AG20443 (cell line): Measurements from ENCODE around the gene CAVIN1.
"Not testable (repeated sequence)": the region's sequence is repeated elsewhere in the genome, so short reads cannot be mapped to it uniquely, and the experiment has no call there.

Experiments
- DNase-seq: peaks from one replicate; pipeline ENCODE4 v3.0.0; 2012; ENCODE audit warnings: low spot score, mixed read lengths

CAVIN1 gene

DNA sequence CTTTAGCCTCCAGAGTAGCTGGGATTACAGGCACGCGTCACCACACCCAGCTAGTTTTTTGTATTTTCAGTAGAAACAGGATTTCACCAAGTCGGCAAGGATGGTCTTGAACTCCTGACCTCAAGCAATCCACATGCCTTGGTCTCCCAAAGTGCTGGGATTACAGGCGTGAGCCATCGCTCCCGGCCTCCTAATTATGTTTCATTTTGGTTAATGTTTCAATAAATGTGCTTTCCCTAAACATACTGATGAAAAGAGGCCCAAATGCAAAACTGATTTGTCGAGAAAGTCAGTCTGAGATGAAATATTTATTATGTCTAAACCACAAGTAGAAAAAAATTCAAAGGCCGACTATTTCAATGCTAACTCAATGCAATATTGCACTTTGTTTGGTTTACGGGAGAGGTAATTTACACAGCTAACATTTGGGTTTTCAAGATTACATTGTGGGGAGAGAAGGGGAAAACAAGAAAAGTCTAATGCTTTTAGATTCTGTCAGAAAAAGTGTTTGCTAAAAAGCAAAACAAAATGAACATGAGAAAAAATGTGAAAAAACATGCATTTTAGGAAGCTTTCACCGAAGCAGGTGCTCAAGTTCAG lies 44.6 kb downstream of the CAVIN1 start:
- DNase-seq: no peak

DNA sequence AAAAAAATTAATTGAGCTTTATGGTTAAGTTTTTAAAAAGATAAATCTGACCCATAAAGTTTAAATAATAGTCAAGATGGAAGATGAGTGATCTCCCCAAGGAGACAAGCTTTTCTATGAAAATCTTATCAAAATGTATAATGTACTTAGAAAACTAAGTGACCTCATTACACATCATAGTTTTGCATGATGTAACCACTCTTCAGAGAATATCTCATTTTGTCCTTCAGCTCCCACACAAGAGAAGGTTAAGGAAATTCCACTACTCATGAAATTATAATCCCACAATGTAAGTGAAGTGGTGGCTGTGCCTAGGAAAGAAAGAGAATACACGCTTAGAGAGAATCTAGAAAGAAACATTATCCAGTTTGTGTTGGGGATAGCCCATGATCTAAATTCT lies 49.2 kb downstream of the CAVIN1 start:
- DNase-seq: no peak

DNA sequence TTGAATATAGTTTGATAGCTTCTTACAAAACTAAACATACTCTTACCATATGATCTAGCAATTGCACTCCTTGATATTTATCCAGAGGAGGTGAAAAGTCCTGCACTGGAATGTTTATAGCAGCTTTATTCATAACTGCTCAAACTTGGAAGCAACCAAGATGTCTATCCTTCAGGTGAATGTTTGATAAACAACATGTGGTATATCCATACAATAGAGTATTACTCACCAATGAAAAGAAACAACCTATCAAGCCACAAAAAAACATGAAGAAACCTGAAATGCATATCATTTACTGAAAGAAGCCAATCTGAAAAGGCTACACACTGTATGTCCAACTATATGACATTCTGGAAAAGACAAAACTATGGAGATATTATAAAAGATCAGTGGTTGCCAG lies 50.9 kb downstream of the CAVIN1 start:
- DNase-seq: no peak

DNA sequence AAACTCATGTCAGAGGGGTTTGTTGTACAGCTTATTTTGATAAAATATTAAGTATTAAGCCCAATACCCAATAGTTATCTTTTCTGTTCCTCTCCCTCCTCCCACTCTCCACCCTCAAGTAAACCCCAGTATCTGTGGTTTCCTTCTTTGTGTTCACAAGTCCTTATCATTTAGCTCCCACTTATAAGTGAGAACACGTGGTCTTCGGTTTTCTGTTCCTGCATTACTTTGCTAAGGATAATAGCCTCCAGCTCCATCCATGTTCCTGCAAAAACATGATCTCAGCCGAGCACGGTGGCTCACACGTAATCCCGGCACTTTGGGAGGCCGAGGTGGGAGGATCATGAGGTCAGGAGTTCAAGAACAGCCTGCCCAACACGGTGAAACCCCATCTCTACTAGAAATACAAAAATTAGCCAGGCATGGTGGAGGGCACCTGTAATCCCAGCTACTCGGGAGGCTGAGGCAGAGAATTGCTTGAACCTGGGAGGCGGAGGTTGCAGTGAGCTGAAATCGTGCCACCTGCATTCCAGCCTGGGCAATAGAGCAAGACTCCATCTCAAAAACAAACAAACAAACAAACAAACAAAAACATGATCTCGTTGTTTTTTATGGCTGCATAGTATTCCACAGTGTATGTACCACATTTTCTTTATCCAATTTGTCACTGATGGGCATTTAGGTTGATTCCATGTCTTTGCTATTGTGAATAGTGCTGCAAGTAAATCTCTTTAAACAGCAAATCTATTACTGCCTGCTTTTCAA lies 54.1 kb downstream of the CAVIN1 start:
- not testable (repeated sequence) for DNase-seq

DNA sequence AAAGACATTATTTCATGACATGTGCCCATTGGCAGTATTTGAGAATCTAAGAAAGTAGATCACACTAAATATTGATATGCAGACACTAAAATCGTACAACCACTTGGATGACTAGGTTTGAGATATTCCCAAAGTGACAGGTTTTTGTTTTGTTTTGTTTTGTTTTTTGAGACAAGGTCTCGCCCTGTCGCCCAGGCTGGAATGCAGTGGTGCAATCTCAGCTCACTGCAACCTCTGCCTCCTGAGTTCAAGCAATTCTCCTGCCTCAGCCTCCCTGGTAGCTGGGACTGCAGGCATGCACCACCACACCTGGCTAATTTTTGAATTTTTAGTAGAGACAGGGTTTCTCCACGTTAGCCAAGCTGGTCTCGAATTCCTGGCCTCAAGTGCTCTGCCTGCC lies 54.7 kb downstream of the CAVIN1 start:
- DNase-seq: not testable (repeated sequence)

DNA sequence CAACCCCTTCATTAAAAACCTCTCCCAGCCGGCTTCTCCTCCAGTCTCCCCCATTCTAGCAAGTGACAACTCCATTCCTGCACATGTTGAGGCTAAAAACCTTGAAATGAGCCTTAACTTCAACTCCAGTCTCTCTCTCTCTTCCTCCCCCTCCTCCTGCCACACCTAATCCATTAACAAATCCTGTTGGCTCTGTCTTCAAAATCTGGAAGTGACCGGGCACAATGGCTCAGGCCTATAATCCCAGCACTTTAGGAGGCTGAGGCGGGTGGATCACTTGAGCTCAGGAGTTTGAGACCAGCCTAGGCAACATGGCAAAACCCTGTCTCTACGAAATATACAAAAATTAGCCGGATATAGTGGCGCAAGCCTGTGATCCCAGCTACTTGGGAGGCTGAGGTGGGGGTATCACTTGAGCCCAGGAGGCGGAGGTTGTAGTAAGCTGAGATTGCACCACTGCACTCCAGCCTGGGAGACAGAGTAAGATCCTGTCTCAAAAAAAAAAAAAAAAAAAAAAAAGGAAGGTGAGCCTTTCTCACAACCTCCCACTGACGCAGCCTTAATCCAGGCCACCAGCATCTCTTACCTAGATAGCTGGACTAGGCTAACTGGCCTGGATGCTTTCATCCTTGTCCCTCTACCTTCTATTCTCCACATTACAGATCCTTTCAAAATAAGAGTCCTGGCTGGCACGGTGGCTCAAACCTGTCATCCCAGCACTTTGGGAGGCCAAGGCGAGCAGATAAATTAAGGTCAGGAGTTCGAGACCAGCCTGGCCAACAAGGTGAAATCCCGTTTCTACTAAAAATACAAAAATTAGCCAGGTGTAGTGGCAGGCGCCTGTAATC lies 56.7 kb downstream of the CAVIN1 start:
- not testable (repeated sequence) for DNase-seq

DNA sequence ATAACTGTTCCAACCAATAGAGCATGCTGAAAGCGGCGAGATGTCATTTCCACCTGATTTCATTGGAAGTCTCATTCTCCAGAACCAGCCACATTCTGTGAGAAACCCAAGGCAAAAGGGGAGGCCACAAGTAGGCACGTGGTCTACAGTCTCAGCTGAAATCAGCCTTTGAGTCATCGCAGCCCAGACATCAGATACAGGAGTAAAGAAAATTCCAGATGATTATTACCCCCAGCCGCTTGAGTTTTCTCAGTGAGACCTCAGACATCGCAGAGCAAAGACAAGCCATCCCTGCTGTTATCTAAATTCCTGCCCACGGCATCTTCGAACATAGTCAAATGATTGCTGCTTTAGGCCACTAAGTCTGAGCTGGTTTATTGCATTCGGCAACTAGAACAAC lies 57.9 kb downstream of the CAVIN1 start:
- peak; percentile 71 for DNase-seq

DNA sequence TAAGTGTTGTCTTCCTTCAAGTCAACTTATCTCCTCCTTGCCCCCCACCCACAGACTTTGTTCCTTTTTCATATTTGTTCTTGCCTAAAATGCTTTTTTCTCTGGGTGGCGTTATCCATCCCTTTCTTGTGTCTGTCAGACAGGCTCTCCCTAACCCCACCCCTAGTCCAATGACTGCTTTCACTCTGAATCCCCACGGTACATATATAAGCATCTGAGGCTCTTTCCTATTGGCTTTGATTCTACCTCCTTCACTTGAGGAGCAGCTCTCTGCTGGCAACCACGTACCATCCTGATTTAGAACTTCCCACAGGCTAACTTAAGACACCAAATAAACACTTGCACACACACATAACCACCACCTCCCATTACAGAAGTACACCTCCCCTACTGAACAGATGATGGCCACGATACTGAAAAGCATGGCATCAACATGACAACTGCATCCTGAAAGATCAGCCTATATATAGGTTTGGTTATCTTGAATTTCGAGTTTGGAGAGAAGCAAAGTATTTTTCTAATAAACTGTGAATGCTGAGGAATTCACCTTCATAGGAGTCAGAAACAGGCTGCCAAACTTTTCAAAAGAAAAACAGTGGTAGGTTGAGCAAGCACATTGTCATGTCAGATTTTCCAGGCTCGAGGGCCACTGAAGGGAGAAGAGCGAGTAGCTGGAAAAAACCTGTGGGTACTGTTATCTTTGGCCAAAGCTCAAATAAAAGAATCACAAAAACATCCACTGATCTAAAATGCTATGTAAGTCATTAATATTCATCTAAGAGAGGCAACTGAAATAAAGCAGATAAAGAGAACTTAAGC lies 59.1 kb downstream of the CAVIN1 start:
- DNase-seq: no peak

DNA sequence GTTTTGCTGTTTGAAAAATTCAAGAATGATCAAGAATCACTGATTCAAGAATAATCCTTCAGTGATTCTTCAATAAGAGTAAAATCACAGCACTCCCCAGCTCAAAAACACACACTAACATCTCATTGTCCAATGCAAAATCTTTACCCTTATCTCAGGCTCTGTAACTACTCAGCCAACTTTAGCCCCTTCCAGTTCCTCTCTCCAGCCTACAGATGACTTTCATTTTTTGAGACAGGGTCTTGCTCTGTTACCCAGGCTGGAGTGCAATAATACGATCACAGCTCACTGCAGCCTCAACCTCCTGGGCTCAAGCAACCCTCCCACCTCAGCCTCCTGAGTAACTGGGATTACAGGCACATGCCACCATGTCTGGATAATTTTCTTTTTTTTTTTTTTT lies 59.8 kb downstream of the CAVIN1 start:
- DNase-seq: no peak

DNA sequence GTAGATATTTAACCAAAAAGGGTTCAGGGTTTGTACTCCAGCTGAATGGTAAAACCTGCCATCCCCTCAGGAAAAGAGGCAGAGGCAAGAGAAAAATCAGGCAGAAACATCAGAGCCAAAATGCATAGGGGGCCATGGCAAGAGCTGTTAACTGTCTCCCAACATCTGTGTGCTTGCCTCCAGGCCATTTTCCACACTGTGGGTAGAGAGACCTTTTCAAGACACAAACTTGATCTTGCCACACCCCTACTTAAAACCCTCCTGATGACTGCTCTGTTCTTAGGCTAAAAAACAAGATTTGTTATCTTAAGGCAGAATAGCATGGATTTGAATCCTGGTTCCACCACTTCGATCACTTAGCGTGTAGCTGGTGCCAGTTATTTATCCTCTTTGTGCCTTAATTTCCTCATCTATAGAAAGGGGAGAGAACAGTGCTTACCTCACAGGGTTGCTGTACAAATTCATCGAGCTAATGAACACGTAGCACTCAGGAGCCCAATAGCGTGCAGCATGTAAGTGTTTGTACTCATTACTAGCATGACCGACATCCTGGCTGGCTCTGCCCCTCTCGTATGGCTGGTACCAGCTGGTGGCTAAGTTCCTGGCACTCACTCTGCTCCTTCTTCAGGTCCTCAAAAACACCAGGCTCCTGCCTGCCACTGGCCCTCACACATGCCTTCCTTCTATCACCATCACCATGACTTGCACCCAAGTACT lies 60.7 kb downstream of the CAVIN1 start:
- DNase-seq: no peak

DNA sequence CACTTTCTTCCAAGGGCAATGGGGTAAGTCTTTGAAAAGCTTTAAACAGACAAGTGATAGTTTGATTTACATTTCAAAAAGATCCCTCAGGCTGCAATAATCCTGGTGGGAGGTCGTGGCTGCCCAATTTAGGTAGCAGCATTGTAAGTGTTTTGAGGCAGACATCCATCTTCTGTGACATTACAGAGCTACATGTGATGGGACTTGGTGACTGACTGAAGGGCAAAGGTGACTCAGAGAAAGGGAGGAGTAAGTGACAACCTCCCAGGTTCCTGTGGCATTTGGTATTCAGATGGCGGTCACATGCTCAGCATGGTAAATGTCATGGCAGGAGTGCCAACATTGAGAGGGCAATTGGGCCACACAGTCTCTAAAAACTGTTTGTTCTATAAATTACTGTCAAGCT lies 61.3 kb downstream of the CAVIN1 start:
- DNase-seq: no peak

DNA sequence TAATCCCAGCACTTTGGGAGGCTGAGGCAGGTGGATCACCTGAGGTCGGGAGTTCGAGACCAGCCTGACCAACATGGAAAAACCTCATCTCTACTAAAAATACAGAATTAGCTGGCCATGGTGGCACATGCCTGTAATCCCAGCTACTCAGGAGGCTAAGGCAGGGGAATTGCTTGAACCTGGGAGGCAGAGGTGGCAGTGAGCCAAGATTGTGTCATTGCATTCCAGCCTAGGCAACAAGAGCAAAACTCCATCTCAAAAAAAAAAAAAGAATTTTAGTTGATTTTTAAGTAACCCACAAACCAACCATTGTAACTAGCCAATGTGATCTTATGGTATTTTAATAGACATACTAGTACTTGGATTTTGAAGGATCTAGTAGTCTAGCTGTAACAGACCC lies 62.7 kb downstream of the CAVIN1 start:
- not testable (repeated sequence) for DNase-seq

DNA sequence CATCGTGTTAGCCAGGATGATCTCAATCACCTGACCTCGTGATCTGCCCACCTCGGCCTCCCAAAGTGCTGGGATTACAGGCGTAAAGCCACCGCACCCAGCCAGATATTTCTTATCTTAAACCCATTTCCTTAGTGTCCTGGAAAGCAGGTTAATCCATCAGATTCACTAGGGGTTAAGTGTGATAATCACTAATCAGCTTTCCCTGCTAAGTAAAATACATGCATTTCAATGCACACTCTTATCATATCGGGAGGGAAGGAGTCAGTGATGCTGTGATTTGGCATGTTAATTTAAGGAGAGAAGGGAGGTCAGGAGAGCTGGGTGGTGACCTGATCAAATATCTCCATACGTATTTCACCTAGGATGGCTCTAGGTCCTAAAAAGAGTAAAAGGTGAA lies 63.9 kb downstream of the CAVIN1 start:
- DNase-seq: no peak

DNA sequence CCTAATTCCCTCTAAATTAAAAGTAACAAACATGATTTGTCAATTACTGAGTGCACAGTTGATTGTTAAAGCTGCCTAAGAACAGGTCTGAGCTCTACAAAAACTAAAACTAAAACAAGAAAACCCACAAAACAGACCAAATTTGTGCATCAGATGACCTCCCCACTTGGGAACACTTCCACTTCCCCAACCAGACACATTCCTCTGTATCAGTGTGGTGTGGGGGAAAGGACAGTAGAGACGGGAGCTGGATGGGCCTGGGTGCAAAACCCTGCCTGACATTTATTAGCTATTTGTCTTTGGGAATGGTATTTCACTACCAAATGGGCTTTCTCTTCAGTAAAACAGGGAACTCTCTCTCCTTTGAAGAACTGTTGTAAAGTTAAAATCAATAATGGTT lies 64.6 kb downstream of the CAVIN1 start:
- no peak for DNase-seq

DNA sequence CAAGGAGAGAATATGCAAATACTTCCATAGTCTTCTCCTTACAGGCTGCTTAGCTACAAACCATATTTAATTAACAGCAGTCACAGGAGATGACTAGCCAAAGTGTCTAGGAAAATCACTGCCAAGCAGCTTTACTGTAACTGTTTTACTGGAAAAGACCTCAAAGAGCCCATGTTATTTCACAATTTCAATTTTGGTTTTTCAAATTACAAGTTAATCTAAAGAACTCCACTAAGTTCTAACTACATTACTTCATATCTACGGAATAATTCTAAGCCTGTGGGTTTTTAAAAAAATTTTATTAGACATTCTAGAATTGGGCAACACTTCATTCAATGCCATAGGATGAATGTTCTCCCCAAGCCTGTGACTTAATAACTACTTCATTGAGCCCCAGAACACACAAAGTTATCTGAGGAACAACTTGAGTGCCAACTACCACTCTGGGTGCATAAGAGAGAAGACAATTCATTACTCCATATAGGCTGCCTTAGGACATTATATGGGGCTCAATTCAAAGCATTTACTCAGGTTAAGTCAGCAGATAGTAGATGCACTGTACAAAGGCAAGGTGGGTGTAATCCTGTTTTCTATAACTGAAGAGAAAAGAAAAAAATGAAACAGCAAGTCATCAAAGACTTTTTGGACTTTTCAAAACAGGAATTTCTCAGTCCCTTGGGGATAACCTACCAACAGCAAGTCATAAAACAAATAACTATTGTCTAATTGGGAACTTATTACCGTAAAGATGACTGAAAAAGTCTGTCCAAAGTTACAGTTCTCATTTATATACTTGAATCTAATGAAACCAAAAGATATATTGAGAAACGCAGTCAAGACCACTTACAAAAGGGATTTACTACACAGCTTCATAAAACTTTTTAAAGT lies 67.9 kb downstream of the CAVIN1 start:
- DNase-seq: no peak
